Glutamatergic neuron (in vitro differentiated cells): ENCODE measurements around the gene CSGALNACT2. TPM values are rescaled to one million over a fixed set of nuclear protein-coding genes. Genes with fewer than 3 reads are reported as not detected.

Experiments
- DNase-seq: peaks from one replicate; pipeline ENCODE4 v3.0.0; 2022
- H3K27ac Mint-ChIP-seq: one replicate; pipeline ENCODE4 v1.8.0; 2020; ENCODE audit warnings: mild to moderate bottlenecking, mixed read lengths, inconsistent platforms; ENCODE audit not compliant: unreplicated experiment
- H3K27me3 Mint-ChIP-seq: one replicate; pipeline ENCODE4 v1.8.0; 2020; ENCODE audit warnings: mild to moderate bottlenecking, moderate library complexity, mixed read lengths, inconsistent platforms; ENCODE audit not compliant: unreplicated experiment
- H3K36me3 Mint-ChIP-seq: one replicate; pipeline ENCODE4 v1.8.0; 2020; ENCODE audit warnings: mild to moderate bottlenecking, mixed read lengths, inconsistent platforms; ENCODE audit not compliant: unreplicated experiment
- H3K4me1 Mint-ChIP-seq: one replicate; pipeline ENCODE4 v1.8.0; 2020; ENCODE audit warnings: mild to moderate bottlenecking, low read depth, mixed read lengths, inconsistent platforms; ENCODE audit not compliant: unreplicated experiment
- H3K4me3 Mint-ChIP-seq: one replicate; pipeline ENCODE4 v1.8.0; 2020; ENCODE audit warnings: mild to moderate bottlenecking, mixed read lengths, inconsistent platforms; ENCODE audit not compliant: unreplicated experiment
- H3K9me3 Mint-ChIP-seq: one replicate; pipeline ENCODE4 v1.8.0; 2020; ENCODE audit warnings: mild to moderate bottlenecking, moderate library complexity, mixed read lengths, inconsistent platforms; ENCODE audit not compliant: unreplicated experiment
- total RNA-seq: library from RNA; stranded (reverse); fragmentation: NEBNext Ultra II Directional; extraction: Animal tissue kit (Norgen Biotek cat#: 25700); gene quantifications from one replicate; pipeline ENCODE4 v1.2.1, GENCODE V29; 2021; ENCODE audit not compliant: unreplicated experiment
- TF ChIP-seq, protein P1 (sequence below): fragments of 200-600 bp; sonication (generic); IDR thresholded peaks from one replicate; pipeline ENCODE4 v1.5.0; 2021; ENCODE audit not compliant: partially characterized antibody, unreplicated experiment

Gene CSGALNACT2
- total RNA-seq, 1 donor from 2014 or later: 28.3 TPM

DNA sequence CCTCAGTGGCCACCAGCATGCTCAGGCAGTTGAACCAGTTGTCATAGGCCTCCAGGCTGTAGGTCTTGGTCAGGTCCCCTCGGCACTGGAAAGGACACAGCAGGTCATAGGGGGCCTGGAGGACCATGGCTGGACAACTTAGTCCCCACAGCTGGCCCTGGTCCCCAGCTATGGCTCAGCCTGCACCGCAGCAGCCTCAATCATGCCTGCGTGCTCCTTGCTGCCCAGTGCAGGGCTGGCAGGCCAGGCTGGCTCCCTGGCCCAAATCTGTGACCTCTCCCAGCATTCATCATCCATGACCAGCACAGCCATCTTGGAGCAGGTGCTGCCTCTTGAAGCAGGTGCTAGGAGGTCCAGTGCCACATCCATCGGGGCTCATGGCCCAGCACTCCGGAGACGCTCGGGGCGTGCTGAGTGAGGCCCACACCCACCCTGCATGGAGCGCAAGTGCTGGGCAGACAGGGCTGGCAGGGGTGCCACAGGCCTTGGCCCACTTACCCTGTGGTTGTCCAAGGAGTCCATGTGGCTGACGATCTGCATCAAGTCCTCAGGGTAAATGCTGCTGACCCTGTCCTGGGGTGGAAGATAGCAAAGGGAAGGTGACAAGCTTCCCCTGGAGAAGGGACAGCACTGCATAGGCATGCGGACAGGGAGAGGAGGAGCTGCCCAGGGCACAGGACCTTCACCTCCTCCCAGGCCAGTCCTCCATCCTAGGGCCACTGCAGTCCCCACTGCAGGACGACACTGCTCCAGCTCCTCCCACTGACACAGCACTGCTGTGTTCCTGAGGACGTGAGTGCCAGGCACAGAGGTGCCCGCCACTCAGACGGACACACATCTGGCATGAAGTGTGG is 61.7 kb downstream of the CSGALNACT2 start:
- Mint-ChIP-seq H3K4me1 (no peaks in the 10 kb centered on the region), H3K27me3 (peaks cover 3% of the 10 kb centered on the region), H3K36me3 (no peaks in the 10 kb centered on the region), H3K4me3 (no peak overlapping the region), H3K9me3 (peaks cover 4% of the 10 kb centered on the region), H3K27ac (no peak overlapping the region)
- TF ChIP-seq, protein P1, sequence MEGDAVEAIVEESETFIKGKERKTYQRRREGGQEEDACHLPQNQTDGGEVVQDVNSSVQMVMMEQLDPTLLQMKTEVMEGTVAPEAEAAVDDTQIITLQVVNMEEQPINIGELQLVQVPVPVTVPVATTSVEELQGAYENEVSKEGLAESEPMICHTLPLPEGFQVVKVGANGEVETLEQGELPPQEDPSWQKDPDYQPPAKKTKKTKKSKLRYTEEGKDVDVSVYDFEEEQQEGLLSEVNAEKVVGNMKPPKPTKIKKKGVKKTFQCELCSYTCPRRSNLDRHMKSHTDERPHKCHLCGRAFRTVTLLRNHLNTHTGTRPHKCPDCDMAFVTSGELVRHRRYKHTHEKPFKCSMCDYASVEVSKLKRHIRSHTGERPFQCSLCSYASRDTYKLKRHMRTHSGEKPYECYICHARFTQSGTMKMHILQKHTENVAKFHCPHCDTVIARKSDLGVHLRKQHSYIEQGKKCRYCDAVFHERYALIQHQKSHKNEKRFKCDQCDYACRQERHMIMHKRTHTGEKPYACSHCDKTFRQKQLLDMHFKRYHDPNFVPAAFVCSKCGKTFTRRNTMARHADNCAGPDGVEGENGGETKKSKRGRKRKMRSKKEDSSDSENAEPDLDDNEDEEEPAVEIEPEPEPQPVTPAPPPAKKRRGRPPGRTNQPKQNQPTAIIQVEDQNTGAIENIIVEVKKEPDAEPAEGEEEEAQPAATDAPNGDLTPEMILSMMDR: no peak
- no peak for DNase-seq

DNA sequence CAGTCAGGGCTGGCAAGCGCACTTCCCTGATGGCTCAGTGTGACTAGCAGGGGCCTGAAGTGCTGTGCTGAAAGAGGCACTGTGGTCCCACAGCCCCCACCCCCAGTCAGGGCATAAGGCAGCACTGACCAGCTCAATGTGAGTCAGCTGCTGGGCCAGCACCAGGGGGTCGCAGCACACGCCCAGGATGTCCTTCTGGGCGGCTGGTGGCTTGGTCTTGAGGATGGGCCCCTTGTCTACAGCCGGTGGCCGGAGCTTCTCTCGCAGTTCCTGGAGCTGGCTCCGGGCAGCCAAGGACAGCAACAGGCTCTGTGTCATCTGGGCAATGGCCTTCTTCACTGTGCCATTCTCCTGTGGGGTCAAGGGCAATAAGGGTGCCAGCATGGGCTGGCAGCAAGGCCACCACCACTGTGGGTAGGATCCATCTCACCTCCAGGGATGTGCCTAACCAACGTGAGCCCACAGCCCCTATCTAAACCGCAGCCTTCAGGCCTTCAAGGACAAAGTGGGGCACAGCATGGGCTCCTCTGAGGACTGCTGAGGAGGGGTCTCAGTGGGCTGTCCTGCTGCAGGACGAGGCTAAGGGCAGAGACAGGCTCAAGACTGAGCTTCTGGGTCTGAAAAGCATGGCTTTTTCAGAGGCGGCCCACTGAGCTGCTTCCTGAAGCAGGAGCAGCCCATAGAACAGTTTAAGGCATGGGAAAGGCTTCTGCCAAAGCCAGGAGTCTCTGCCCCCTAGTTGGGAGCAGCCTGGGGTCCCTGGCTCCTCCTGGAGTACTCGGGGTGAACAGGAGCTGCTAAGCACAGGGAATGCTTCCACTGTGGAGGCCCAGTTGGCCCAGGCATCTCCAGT is 62.5 kb downstream of the CSGALNACT2 start:
- H3K27me3 Mint-ChIP-seq: peaks cover 3% of the 10 kb centered on the region
- no peak for DNase-seq

DNA sequence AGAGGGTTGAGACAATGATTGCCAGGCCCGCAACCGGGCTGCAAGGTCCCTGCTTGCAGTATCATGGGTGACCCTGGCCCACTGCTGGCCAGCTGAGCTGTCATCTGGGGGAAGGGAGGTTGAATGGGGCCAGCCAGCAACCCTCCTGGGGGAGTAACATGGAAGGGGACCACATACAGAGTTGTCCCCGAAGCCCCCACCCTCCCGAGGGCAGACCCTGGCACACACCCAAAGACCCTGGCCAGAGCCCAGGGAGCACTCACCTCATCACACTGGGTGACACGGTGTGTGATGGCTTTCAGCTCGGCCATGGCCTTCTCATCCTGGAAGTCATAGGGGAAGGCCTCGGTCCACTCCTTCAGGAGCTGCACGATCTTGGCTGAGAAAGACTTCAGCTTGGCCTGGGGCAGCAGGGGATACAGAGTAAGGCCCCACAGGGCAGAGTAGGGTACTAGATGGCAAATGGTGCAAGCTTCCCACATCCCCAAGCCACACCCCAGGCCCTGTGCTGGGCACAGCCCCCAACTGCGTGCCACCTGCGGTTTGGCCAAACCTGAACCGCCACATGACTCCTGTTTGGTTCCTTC is 63.4 kb downstream of the CSGALNACT2 start:
- no peak overlapping the region for H3K27ac Mint-ChIP-seq
- no peaks in the 10 kb centered on the region for H3K36me3 Mint-ChIP-seq
- peaks cover 2% of the 10 kb centered on the region for H3K9me3 Mint-ChIP-seq
- H3K27me3 Mint-ChIP-seq: peaks cover 3% of the 10 kb centered on the region
- DNase-seq: no peak
- H3K4me3 Mint-ChIP-seq: peak overlapping the region; percentile 78
- H3K4me1 Mint-ChIP-seq: no peaks in the 10 kb centered on the region
- TF ChIP-seq, protein P1: no peak

More for the DNA sequence above, 62.5 kb downstream of the CSGALNACT2 start:
- no peak overlapping the region for H3K4me3 Mint-ChIP-seq
- no peaks in the 10 kb centered on the region for H3K4me1 Mint-ChIP-seq
- no peak overlapping the region for H3K27ac Mint-ChIP-seq
- peaks cover 2% of the 10 kb centered on the region for H3K9me3 Mint-ChIP-seq
- no peaks in the 10 kb centered on the region for H3K36me3 Mint-ChIP-seq
- TF ChIP-seq, protein P1: no peak

DNA sequence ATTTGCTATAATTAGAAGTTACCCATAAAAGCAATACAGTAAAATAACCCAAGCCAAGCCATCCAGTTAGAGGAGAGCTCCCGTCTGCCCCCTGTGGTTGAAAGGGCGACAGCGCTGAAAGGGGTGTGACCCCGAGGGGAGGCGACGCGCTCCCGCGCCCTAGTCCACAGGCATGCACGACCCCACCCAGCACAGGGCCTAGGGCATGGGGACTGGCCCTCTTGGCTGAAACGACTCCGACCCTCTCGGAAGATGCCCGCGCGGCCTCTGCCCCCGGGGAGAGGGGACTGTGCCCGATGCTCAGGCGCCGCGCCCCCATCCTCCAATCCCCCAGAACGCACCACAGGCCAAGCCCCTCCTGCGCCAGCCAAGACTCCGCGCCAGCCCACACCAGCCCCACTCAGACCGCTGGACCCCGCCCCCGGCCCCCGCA is 64.0 kb downstream of the CSGALNACT2 start:
- Mint-ChIP-seq H3K27ac (no peak overlapping the region), H3K27me3 (peaks cover 3% of the 10 kb centered on the region)

More for the DNA sequence above, 64.0 kb downstream of the CSGALNACT2 start:
- peaks cover 2% of the 10 kb centered on the region for H3K9me3 Mint-ChIP-seq
- TF ChIP-seq, protein P1: peak; percentile 66
- H3K36me3 Mint-ChIP-seq: no peaks in the 10 kb centered on the region
- DNase-seq: peak; percentile 69
- H3K4me3 Mint-ChIP-seq: peak overlapping the region; percentile 78
- no peaks in the 10 kb centered on the region for H3K4me1 Mint-ChIP-seq
